DND-41 (cell line): ENCODE data around the gene TMEM184B.

Source experiments
- CTCF ChIP-seq: IDR thresholded peaks from 2 replicates; pipeline ENCODE4 v1.5.1; 2012; ENCODE audit warnings: borderline replicate concordance, low read length, moderate library complexity, mild to moderate bottlenecking; ENCODE audit not compliant: poor library complexity, severe bottlenecking; ENCODE audit errors: extremely low read depth
- EZH2 ChIP-seq: IDR thresholded peaks from 3 replicates; pipeline ENCODE4 v1.6.1; 2012; ENCODE audit warnings: borderline replicate concordance, low read depth, mild to moderate bottlenecking, moderate library complexity, low read length, inconsistent platforms; ENCODE audit not compliant: severe bottlenecking

- no peak for TF ChIP-seq CTCF
- no peak for TF ChIP-seq EZH2
Observed at GRCh38 chr22:38177926-38178604, 94.7 kb downstream of the TMEM184B start.
